GM19238 (cell line): ENCODE results near the gene ABCG2.
"Not testable (repeated sequence)": the region's sequence is repeated elsewhere in the genome, so short reads cannot be mapped to it uniquely, and the experiment has no call there.

Experiments used
- DNase-seq: peaks from one replicate; pipeline ENCODE4 v3.0.0; 2011; ENCODE audit warnings: low spot score; ENCODE audit not compliant: insufficient read length

Gene ABCG2

DNA sequence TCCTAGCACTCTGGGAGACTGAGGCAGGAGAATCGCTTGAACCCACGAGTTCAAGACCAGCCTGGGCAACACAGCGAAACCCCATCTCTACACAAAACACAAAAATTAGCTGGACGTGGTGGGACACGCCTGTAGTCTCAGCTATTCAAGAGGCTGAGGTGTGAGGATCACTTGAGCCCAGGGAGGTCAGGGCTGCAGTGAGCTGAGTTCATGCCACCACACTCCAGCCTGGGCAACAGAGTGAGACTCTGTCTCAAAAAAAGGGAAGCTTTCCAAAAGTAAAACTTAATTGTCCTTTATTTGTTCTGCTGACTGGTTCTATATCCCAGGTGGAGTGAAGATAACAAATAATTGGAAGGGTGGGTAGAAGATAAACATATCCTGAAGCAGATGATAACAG lies 45.6 kb downstream of the ABCG2 start:
- no peak for DNase-seq

DNA sequence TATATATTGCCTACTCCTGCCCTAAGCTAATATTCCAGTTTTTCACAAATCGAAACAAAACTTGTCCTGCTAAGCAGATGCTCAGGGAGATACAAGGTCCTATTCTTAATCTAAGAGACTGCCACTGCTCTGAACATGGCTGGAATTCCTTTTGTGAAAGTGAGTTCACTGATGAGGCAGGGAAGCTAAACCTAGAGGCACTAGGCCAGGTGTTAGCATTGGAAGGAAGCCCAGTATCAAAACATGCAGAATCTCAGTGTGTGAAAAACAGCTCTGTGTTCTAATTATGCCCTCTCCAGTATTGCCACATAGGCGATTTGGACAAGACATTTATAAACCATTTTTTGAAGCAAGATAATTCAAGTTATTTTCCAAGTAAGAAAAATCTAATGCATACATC lies 47.6 kb downstream of the ABCG2 start:
- no peak for DNase-seq

DNA sequence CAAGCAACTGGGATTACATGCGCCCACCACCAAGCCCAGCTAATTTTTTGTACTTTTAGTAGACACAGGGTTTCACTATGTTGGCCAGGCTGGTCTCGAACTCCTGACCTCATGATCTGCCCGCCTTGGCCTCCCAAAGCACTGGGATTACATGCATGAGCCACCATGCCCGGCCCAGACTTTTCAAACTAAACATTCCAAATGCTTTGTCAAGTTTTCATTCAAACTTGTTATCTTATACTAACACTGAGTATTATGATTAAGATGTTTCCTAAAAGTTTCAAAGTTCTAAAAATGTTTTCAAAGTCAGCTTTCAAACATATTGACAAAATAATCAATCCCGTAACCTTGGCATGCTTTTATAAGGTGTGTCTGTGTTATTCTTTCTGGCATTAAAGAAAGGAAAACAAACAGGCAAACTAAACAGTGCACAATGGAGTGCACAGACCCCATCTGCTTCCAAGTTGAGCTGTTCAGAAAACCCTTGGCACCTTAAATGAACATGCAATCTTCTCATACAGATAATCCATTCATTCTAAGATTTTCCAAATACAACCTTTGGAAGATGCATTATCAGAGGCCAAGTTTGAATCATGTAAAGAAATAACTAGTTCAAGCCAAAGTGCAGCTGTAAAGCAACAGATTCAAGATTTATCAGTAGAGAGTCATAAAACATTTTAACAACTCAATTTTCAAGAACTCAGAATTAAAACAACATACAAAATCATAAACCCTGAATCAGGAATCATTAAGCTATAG lies 49.1 kb downstream of the ABCG2 start:
- DNase-seq = no peak

DNA sequence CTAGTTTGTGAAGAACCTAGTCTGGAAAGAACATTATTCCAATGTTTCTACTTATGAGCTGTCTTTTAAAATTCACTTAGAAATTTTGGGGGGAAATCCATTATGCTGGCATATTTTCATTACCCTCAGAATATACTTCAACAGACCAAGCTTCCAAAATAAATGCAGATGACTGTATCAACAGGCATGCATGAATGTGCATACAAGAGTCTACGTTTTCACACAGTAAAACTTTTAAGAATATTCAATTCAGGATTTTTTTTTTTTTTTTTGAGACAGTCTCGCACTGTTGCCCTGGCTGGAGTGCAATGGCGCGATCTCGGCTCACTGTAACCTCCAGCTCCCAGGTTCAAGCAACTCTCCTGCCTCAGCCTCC lies 49.7 kb downstream of the ABCG2 start:
- DNase-seq = no peak

DNA sequence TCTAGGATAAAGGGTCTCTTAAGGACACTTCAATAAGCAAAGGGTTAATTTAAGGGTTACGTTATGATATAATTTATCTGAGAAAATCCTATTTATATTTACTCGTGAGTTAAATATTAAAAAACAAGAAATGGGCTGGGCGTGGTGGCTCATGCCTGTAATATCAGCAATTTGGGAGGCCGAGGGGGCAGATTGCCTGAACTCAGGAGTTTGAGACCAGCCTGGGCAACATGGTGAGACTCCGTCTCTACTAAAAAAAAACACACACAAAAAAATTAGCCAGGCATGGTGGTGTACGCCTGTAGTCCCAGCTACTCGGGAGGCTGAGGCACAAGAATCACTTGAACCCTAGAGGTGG lies 50.4 kb downstream of the ABCG2 start:
- DNase-seq = not testable (repeated sequence)

DNA sequence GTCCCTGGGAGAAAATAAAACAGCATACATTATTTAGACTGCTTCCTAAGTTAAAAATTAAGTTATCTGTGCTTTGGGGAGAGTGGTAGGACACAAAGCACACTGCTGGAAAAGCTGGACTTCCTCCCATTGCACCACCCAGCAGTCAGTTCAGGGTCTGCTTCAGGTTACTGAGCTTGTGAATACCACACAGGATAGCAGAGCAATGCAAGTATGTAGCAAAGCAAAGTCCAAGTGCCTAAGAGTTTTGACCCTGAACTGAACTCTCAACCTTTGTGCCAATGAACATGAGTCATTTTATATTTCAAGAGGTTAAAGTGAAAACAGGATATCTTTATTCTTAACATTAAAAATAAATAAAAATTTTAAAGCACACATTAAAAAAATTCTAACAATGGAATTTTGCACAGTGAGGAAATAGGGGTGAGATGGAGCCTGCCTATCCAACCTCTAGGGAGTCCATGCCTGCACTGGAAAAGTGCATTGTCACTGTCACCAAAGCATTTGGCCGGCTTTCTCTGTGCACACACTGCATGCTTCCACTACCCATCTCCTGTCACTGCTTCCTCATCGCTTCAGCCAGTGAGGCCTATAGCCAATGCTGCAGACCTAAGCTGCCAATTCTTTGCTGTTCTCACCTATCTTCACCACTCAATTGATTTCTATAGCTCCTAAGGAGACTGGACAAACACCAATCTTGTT lies 50.9 kb downstream of the ABCG2 start:
- DNase-seq = no peak

DNA sequence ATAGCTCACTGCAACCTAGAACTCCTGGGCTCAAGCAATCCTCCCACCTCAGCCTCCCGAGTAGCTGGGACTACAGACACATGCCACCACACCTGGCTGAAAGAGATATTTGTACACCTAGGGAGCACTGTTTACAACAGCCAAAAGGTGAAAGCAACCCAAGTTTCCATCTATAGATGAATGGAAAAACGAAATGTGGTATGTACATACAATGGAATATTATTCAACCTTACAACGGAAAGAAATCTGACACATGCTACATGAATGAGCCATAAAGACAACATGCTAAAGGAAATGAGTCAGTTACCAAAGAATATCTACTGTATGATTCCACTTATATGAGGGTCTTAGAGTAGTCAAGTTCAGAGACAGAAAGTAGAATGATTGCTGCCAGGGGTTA lies 52.2 kb downstream of the ABCG2 start:
- DNase-seq = no peak

DNA sequence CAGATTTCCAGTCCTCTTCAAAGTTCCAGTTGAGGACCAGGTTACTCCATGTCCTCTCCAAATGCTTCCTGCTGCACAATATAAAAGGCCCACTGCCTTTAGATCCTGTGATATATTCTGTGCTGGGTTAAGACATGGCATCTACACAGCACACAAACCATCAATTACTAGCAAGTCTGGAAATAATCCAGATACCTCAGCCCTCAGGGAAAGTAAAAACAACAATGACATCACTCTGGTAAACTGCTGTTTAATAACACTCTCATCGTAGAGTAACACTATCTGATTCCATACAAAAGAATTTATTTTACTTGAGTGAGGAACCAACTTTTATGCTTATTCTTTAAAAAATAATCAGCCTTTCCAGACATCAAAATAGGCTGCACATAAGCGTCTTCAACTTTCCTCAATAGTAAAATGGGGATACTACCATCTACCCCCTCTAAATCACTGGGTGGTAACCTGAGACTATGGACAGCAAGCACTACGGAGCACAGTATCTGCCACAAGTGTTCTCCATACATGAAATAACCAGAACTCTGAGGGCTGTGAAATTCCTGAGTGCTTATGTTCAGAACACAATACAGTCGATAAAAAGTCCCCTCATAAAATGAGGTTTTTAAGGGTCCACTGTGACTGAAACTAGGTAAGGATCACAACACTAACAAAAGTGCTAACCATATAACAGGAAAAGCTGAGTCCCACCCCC lies 53.4 kb downstream of the ABCG2 start:
- no peak for DNase-seq

DNA sequence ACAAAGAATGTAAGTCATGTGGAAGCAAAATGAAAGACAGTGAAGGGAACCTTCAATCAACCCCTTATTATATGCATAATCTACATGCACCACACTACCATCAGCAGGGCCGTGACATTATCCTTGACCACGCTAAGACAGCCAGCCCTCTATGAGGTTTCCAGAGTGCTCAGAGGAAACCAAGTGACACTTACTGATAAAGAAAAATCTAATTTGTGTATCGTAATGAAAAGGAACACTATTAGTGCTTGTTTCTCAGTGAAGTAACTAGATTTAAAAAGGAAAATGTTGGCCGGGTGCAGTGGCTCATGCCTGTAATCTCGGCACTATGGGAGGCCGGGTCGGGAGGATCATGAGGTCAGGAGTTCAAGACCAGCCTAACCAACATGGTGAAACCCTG lies 56.4 kb downstream of the ABCG2 start:
- DNase-seq = no peak

DNA sequence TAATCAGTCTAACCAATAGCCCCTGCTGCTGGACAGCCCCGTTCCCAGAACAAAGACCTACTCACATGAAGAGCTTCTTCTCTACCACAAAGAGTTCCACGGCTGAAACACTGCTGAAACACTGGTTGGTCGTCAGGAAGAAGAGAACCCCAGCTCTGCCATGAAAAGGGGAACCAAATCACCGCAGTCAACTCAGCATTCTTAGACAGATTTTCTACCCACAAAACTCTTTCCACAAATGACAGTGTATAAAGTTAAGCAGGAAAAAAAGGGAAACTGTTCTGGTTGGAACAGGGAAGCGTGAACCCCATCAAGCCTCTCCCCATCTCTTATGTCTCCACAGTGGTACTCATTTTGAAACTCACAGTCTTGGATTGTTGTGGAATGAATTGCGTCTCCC lies 57.3 kb downstream of the ABCG2 start:
- DNase-seq = no peak

DNA sequence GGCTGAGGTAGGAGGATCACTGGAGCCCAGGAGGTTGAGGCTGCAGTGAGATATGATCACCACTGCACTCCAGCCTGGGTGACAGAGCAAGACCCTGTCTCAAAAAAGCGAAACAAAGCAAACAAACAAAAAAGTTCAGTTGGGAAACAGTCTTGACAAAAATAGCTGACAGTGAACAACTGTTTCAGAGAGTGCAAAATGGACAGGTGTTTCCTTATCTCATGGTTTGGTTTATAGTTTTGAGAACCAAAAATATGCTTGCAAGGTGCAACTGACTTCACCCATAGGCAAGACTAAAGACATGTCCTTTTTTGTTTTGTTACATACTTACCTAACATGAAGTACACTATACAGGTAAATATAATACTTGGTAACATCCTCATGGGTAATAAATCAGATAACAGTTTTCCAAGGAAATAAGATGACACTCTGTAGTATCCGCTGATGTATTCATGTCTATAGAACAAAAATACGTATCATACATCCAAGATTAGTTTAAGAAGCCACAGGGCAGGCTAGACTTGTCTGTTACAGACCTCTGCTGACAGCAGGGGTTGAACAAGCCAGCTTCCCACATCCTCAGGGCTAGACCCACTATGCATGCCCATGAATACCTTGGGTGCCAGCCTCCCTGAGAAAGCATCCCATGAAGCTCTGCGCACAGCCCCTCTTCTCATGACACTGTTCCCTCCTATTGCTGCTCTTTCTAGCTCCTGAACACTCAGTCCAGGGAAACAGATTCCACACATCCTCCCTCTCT lies 59.3 kb downstream of the ABCG2 start:
- DNase-seq = no peak

DNA sequence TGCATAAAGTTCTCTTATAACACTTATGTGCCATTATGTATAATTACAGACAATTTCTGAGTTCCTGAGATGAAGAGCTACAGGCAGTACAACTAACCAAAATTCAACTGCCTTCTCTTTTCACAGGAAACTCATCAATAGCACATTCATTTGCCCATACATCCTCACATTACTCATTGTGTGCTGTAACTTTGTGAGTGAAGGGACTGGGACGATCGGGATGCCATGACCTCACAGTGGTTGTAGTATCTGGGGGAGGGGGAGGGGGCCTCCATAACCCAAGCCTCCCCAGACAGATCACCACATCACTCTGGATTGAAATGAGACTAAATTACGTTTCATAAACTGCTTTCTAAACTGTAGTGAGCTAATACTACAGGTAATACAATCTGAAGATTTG lies 60.7 kb downstream of the ABCG2 start:
- no peak for DNase-seq

DNA sequence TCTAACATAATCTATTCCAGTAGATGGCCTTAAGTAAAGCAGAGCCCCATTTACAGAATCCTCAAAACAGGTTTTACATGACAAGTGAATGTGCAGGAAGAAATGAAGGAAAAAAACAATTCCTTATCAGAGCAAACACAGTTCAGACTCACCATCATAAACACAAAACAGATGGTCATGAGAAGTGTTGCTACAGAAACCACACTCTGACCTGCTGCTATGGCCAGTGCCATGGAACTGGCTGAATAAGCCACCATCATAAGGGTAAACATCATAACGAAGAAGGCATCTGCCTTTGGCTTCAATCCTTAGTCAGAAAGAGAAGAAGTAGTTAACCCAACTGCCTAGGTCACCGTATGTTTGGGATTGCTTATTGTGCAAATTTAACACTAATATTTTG lies 61.1 kb downstream of the ABCG2 start:
- no peak for DNase-seq

DNA sequence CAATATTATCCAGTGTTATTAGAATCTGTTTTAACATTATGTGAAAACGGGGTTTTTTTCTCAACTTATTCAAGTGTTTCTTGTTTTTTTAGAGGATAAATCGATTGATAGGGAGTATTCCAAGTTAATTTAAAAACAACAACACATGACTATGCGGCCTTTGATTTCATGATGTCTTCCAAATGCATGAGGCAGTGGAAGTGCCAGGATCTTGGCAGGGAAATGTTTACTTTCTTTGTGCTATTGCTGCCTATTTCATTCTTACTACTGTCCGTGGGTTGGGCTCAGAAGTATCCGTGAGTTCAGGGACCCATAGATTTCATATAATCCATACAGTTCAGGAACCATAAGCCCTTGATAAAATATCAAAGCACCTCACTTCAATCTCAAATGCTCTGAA lies 64.6 kb downstream of the ABCG2 start:
- DNase-seq = no peak

DNA sequence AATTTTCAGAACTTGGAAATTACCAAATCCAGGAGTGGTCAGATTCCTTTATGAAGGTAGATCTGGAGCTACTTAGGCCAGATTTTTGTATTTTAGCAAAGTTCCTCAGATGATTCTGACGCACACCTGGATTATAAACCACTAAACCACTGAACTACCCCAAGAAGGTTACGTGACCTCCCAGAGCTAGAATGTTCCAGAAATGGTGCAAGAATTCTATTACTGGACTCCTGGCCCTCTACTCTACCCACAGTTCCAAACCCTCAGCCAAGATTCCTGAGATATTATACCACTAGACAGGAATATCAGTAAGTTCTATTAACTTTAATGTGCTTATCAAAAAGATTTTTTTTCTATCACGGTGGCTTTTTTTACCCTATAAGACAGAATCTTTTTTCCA lies 67.1 kb downstream of the ABCG2 start:
- no peak for DNase-seq

DNA sequence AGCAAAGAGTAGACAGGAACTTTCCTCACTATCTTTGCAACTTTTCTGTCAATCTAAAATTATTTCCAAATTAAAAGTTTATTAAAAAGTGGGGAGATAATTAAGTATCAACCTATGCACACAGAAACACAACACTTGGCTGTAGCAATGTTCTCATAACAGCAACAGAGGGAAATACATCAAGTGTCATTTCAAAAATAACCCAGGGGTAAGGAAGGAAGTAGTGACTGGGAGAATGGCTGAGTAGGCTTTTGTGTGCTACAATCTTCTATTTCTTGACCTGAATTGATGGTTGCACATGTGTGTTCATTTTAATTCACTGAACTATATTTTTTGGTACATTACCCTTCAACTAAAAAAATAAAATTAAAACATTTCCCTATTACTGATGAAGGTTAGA lies 67.5 kb downstream of the ABCG2 start:
- no peak for DNase-seq

DNA sequence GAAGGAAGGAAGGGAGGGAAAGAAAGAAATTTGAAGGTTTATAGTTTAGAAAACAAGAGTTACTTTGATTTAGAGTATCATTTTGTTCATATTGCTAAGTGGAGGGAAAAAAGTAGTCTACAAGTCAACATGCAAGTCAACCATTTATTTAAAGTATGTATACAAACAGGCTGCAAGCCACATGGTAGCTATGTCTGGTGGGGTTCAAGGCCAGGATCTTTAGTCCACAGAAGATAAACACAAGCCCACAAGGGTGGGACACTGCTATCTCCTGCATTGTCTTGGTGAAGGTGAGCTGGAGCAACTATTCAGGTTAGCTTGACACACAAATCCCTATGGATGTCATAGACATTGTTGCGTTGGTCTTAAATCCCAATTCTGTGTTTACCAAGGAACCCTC lies 71.4 kb downstream of the ABCG2 start:
- DNase-seq = no peak

DNA sequence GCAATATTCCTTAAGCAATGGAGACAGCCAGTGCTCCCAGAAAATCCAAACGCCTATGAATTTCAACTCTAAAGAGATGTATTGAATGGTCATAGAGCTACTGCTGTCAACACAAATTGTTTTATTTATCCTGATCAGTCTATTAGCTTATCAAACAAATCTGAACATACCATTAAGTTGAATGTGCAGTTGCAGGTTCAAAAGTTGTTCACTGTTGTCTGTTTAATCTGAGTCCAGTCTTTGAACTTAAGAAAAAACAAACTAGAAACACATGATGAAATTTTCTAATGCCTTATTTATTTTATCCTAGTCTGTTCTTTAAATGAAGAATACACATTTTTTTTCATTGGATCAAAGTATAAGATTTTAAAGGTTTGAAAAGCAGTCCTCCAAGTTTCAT lies 77.8 kb downstream of the ABCG2 start:
- DNase-seq = no peak

DNA sequence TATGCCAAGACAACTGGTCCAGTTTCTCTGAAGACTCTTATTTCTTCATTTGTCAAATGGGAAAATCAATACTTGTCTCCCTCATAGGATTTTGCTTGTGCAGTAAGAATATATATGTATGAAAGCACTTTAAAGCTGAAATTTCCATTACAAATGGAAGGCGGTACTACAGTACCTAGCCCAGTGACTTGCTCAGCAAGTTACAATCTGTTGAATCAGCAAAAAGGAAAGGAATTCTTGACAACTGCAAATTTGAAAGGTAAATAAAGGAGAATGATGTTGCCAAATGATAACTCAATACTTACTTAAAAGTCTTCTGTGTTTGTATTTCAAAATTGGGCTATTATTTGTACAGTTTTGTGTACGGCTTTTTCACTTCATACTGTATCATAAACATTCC lies 79.9 kb downstream of the ABCG2 start:
- no peak for DNase-seq

DNA sequence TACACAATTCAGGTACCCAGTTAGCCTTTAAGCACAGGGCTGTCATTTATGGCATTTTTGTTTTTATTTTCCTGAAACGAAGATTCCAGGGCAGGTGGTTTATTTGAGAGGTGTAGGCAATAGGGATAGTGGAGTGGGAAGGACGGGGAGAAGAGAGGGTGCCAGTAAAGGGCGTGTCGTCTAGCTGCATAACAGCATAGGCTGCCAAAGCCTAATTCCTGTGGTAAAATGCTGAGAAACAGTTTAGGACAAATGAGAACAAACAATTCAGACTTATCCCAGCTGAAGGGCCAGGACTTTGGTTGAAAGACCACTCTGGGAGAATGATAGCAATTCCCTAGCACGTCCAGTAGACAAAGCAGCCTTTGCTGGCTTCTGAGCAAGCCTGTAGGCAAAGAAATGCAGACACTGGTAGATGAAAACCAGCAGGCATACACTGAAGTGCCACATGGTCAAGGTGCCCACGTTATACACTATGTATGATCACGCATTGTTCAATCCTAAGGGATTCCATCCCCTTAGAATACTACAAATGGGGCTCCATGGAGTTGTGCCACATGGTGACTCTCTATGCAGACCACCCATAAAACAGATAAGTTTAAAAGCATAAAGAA lies 80.4 kb downstream of the ABCG2 start:
- DNase-seq = no peak

DNA sequence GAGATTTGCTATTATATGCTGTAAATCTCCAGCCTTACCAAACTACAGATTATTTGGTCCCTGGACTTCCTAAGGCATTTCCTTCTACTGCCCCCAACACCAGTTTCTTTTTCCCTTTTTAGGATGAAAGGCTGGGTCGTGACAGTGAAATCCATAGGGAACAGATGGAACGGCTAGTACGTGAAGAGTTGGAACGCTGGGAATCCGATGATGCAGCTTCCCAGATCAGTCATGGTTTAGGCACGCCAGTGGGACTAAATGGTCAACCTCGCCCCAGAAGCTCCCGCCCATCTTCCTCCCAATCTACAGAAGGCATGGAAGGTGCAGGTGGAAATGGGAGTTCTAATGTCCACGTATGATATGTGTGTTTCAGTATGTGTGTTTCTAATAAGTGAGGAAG lies 83.1 kb downstream of the ABCG2 start:
- no peak for DNase-seq

DNA sequence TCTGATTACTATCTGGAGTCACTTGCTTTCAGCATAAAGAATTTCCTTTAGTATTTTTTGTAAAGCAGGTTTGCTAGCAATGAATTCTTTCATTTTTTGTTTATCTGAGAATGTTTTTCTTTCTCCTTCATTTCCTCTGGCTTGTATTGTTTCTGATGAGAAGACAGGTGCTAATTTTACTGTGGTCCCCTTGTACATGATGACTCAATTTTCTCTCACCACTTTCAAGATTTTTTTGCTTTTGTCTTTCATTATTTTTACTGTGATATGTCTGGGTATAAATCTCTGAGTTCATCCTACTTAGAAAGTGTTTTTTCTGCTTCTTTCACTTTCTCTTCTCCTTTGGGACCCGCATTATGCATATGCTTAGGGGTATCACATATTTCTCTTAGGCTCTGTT lies 88.4 kb downstream of the ABCG2 start:
- no peak for DNase-seq
